B cell (primary cell): ENCODE data around the gene STRBP. TPM values are rescaled to one million over a fixed set of nuclear protein-coding genes. Genes with fewer than 3 reads are reported as not detected.

Source experiments
- ATAC-seq: fragments of 200-7000 bp; cut with Tn5 transposase; one replicate; pipeline ENCODE4 v1.10.0; 2021; ENCODE audit warnings: low read depth, mild to moderate bottlenecking, moderate number of reproducible peaks, moderate library complexity
- CTCF ChIA-PET: fragments of 350-600 bp; sonication (Branson Sonifier 250); formaldehyde crosslinking; loops from one replicate; lab custom pipeline; 2021; ENCODE audit warnings: antibody characterized with exemption, inconsistent platforms; lab: Charles Lee
- POLR2A ChIA-PET: fragments of 350-600 bp; sonication (Branson Sonifier 250); formaldehyde crosslinking; loops from one replicate; lab custom pipeline; 2021; ENCODE audit warnings: antibody characterized with exemption; lab: Charles Lee
- DNase-seq: peaks from one replicate; pipeline ENCODE4 v3.0.0; 2013
- H2AFZ ChIP-seq: 2 replicates; pipeline ENCODE4 v1.6.1; 2012; ENCODE audit warnings: mild to moderate bottlenecking, low read depth, low read length; ENCODE audit not compliant: insufficient read depth, poor library complexity, severe bottlenecking
- H3K27ac ChIP-seq, 2 donors: 1 replicate in 1 of 2; 2 replicates in 1 of 2; pipeline ENCODE4 v1.5.1; 2012 to 2013; ENCODE audit warnings: low read length in 2 of 2, mild to moderate bottlenecking in 2 of 2, moderate library complexity in 1 of 2
- H3K27me3 ChIP-seq, 4 experiments: fragments of 200-600 bp in 1 of 4; sonication (generic) in 1 of 4; replicated peaks in 1 of 4; 1 replicate in 2 of 4; 2 replicates in 2 of 4; pipeline versions ENCODE4 v1.6.1 to v1.7.0; 2013 to 2016; ENCODE audit warnings: low read length in 3 of 4, mild to moderate bottlenecking in 2 of 4, mixed read lengths in 1 of 4, moderate library complexity in 1 of 4; ENCODE audit not compliant: insufficient read depth in 4 of 4, control insufficient read depth in 3 of 4; ENCODE audit errors: control extremely low read depth in 1 of 4
- H3K36me3 ChIP-seq, 2 experiments: replicated peaks in 1 of 2; 1 replicate in 1 of 2; 2 replicates in 1 of 2; pipeline versions ENCODE4 v1.6.1 to v1.7.1; 2013; ENCODE audit warnings: low read length in 1 of 2; ENCODE audit not compliant: insufficient read depth in 2 of 2, control insufficient read depth in 1 of 2; ENCODE audit errors: control extremely low read depth in 1 of 2, extremely low read depth in 1 of 2
- H3K4me1 ChIP-seq, 2 donors: fragments of 200-600 bp in 1 of 2; sonication (generic) in 1 of 2; 1 replicate in 1 of 2; 2 replicates in 1 of 2; pipeline versions ENCODE4 v1.5.1 to v1.6.1; 2013 to 2017; ENCODE audit warnings: low read length in 2 of 2; ENCODE audit not compliant: control insufficient read depth in 2 of 2, insufficient read depth in 2 of 2
- H3K4me2 ChIP-seq: replicated peaks from 2 replicates; pipeline ENCODE3; 2012; ENCODE audit warnings: mild to moderate bottlenecking, low read depth, low read length; ENCODE audit not compliant: poor library complexity, severe bottlenecking
- H3K4me3 ChIP-seq, 5 experiments: fragments of 200-600 bp in 1 of 5; sonication (generic) in 1 of 5; 1 replicate in 3 of 5; 2 replicates in 2 of 5; pipeline versions ENCODE4 v1.5.1 to v1.7.0; 2011 to 2016; ENCODE audit warnings: low read length in 4 of 5, mild to moderate bottlenecking in 4 of 5, low read depth in 2 of 5, control low read depth in 1 of 5, moderate library complexity in 1 of 5; ENCODE audit not compliant: insufficient read depth in 1 of 5; ENCODE audit errors: control extremely low read depth in 1 of 5, extremely low read depth in 1 of 5
- H3K79me2 ChIP-seq: fragments of 200-600 bp; sonication (generic); one replicate; pipeline ENCODE4 v1.6.0; 2016; ENCODE audit warnings: low read length; ENCODE audit not compliant: control insufficient read depth, insufficient read depth
- H3K9ac ChIP-seq: fragments of 200-600 bp; sonication (generic); 2 replicates; pipeline ENCODE4 v1.6.1; 2017; ENCODE audit warnings: mild to moderate bottlenecking, low read length, moderate library complexity
- H3K9me3 ChIP-seq, 3 donors: one replicate each; pipeline versions ENCODE4 v1.6.1 to v1.7.1; 2013; ENCODE audit warnings: low read length in 2 of 3; ENCODE audit not compliant: control insufficient read depth in 2 of 3, insufficient read depth in 1 of 3; ENCODE audit errors: control extremely low read depth in 1 of 3
- H4K20me1 ChIP-seq: 2 replicates; pipeline ENCODE4 v1.6.0; 2012; ENCODE audit warnings: mild to moderate bottlenecking, low read length; ENCODE audit not compliant: insufficient read depth, control insufficient read depth, poor library complexity, severe bottlenecking
- H3K27ac Mint-ChIP-seq: one replicate; pipeline ENCODE4 v1.8.0; 2021; ENCODE audit warnings: mixed read lengths
- H3K27me3 Mint-ChIP-seq: one replicate; pipeline ENCODE4 v1.8.0; 2021; ENCODE audit warnings: mixed read lengths
- H3K4me1 Mint-ChIP-seq: one replicate; pipeline ENCODE4 v1.8.0; 2021; ENCODE audit warnings: mixed read lengths
- H3K4me3 Mint-ChIP-seq: one replicate; pipeline ENCODE4 v1.8.0; 2021; ENCODE audit warnings: mixed read lengths
- H3K9me3 Mint-ChIP-seq: one replicate; pipeline ENCODE4 v1.8.0; 2022; ENCODE audit warnings: mixed read lengths; ENCODE audit not compliant: insufficient read depth
- EZH2 ChIP-seq: IDR thresholded peaks from 2 replicates; pipeline ENCODE4 v1.6.1; 2012; ENCODE audit warnings: borderline replicate concordance, low read depth, mild to moderate bottlenecking, moderate library complexity, low read length; ENCODE audit not compliant: insufficient read depth, poor library complexity, severe bottlenecking
- WGBS: methylation state at CpG from one replicate; pipeline ENCODE4 v1.1.5; 2013; ENCODE audit warnings: missing lambda C conversion rate; ENCODE audit not compliant: insufficient coverage; 5-methylcytosine and 5-hydroxymethylcytosine counted together
- intact Hi-C: fragments of 100-400 bp; cut with micrococcal nuclease; formaldehyde crosslinking; loops from one replicate; pipeline ENCODE4 v1.10.0; 2022
- polyA plus RNA-seq: library from polyadenylated mRNA; depleted of rRNA; stranded (reverse); fragments of >200 nt; gene quantifications from 2 replicates; pipeline ENCODE4 v1.2.3, GENCODE V29; 2012
- total RNA-seq, 2 donors: library from RNA; stranded (reverse); fragments of 120-200 nt in 1 of 2; gene quantifications; 1 replicate in 1 of 2; 2 replicates in 1 of 2; pipeline versions ENCODE4 v1.2.3 to v1.2.4, GENCODE V29; 2013 to 2022
- TF ChIP-seq, protein P1 (sequence below): fragments of 200-600 bp; IDR thresholded peaks from one replicate; pipeline ENCODE4 v1.8.0; 2022; ENCODE audit warnings: antibody characterized with exemption, mild to moderate bottlenecking

The STRBP gene
- total and polyA plus RNA-seq, 2 donors (not counting 1 experiment from before 2014, with no cell fraction given) = 39.1 to 189 TPM

DNA sequence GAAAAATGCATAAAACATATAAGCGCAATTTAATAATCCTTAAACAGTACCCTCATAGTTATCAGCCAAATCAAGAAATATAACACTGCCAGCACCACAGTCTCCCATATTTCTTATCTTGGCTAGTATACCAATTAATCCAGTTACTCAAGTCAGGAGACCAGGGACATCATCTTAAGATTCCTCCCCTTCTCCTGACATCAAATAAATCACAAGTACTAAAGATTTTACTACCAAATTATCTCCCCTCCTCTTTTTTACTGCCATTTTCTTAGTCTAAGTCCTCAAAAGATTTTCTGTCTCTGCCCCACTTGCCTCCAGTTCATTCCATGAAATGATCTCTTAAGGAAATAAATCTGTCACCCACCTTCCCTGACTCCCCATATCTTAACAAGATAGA is 37.0 kb downstream of the STRBP start:
- H3K9me3 ChIP-seq = peaks cover 0 to 8% (median 3%) of the 10 kb centered on the region in 3 donors
- peak overlapping the region in 1 of 2 donors; percentile 57 for H3K27ac ChIP-seq
- ATAC-seq (no peak), DNase-seq (no peak)
- H3K27me3 ChIP-seq = no peaks in the 10 kb centered on the region
- no peak overlapping the region for H3K4me2 ChIP-seq
- Mint-ChIP-seq H3K27me3 (no peaks in the 10 kb centered on the region), H3K4me1 (peaks cover 45% of the 10 kb centered on the region), H3K4me3 (no peak overlapping the region), H3K27ac (peak overlapping the region; percentile 51), H3K9me3 (no peaks in the 10 kb centered on the region)
- WGBS = 100% methylated on average over 1 of the region's 1 CpG
- H2AFZ ChIP-seq = no peak overlapping the region
- peaks cover 72 to 80% of the 10 kb centered on the region in 2 donors for H3K4me1 ChIP-seq
- H4K20me1 ChIP-seq = no peaks in the 10 kb centered on the region
- H3K9ac ChIP-seq = no peak overlapping the region
- peaks cover 0 to 4% of the 10 kb centered on the region in 2 experiments for H3K36me3 ChIP-seq
- ChIA-PET CTCF (interaction anchor here (0.9 to 3.4 kb wide), 4 partner anchors 48 to 150 kb away, joined by 3 to 17 read pairs (median 3); no protein-coding TSS in a partner anchor), POLR2A (no interaction called here)
- no peak overlapping the region for H3K4me3 ChIP-seq
- intact Hi-C loops = no loop called here
- TF ChIP-seq EZH2 = no peak
- TF ChIP-seq, protein P1, sequence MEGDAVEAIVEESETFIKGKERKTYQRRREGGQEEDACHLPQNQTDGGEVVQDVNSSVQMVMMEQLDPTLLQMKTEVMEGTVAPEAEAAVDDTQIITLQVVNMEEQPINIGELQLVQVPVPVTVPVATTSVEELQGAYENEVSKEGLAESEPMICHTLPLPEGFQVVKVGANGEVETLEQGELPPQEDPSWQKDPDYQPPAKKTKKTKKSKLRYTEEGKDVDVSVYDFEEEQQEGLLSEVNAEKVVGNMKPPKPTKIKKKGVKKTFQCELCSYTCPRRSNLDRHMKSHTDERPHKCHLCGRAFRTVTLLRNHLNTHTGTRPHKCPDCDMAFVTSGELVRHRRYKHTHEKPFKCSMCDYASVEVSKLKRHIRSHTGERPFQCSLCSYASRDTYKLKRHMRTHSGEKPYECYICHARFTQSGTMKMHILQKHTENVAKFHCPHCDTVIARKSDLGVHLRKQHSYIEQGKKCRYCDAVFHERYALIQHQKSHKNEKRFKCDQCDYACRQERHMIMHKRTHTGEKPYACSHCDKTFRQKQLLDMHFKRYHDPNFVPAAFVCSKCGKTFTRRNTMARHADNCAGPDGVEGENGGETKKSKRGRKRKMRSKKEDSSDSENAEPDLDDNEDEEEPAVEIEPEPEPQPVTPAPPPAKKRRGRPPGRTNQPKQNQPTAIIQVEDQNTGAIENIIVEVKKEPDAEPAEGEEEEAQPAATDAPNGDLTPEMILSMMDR = no peak
- peaks cover 85% of the 10 kb centered on the region for H3K79me2 ChIP-seq

DNA sequence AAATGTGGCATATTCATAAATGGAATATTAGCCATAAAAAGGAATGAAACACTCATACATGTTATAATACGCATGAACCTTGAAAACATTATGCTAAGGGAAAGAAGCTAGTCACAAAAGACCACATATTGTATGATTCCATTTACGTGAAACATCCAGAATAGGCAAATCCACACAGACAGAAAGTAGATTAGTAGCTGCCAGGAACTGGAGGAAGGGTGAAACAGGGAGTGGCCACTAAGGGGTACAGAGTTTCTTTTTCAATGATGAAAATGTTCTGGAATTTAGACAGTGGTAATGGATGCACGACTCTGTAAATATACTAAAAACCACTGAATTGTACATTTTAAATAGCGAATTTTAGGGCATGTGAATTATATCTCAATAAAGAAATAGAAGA is 39.4 kb downstream of the STRBP start:
- peaks cover 0 to 4% (median 3%) of the 10 kb centered on the region in 3 donors for H3K9me3 ChIP-seq
- no peaks in the 10 kb centered on the region for H4K20me1 ChIP-seq
- peaks cover 76 to 84% of the 10 kb centered on the region in 2 donors for H3K4me1 ChIP-seq
- ChIA-PET POLR2A (interaction anchor here (0.6 kb wide), 1 partner anchor 81 kb away, joined by 6 read pairs; no protein-coding TSS in a partner anchor), CTCF (interaction anchor here (1.6 to 3.4 kb wide), 4 partner anchors 10 to 147 kb away, joined by 4 to 17 read pairs (median 6); no protein-coding TSS in a partner anchor)
- ATAC-seq = no peak
- H3K27me3 ChIP-seq = no peaks in the 10 kb centered on the region
- peaks cover 93% of the 10 kb centered on the region for H3K79me2 ChIP-seq
- WGBS = no CpG with 5 or more reads among the region's 4 CpGs
- Mint-ChIP-seq H3K27ac (no peak overlapping the region), H3K9me3 (no peaks in the 10 kb centered on the region), H3K4me3 (no peak overlapping the region), H3K4me1 (peaks cover 48% of the 10 kb centered on the region), H3K27me3 (no peaks in the 10 kb centered on the region)
- H3K27ac ChIP-seq = peak overlapping the region in 1 of 2 donors; percentile 57
- no peak overlapping the region for H3K4me3 ChIP-seq
- DNase-seq = no peak
- peak overlapping the region; percentile 5 for H3K4me2 ChIP-seq
- peaks cover 0 to 4% of the 10 kb centered on the region in 2 experiments for H3K36me3 ChIP-seq
- intact Hi-C loops = loop anchor here (5.0 kb wide), 2 partner anchors 93 to 127 kb away; no protein-coding TSS in a partner anchor
- H2AFZ ChIP-seq = no peak overlapping the region
- TF ChIP-seq, protein P1 = no peak
- no peak for TF ChIP-seq EZH2
- H3K9ac ChIP-seq = no peak overlapping the region
